Upper lobe of right lung (tissue), 1 donor: ENCODE results near the gene TSPEAR. TPM values are rescaled to one million over a fixed set of nuclear protein-coding genes. Genes with fewer than 3 reads are reported as not detected.

Experiments
- ATAC-seq: fragments of 200-7000 bp; cut with Tn5 transposase; one replicate; pipeline ENCODE4 v1.9.1; 2020; ENCODE audit warnings: mild to moderate bottlenecking, moderate library complexity
- DNase-seq: peaks from one replicate; pipeline ENCODE4 v3.0.0-alpha.2; 2020
- H3K27ac ChIP-seq: fragments of 200-600 bp; one replicate; pipeline ENCODE4 v1.8.0; 2022
- H3K27me3 ChIP-seq: fragments of 200-600 bp; one replicate; pipeline ENCODE4 v1.8.0; 2022; ENCODE audit warnings: mild to moderate bottlenecking
- H3K36me3 ChIP-seq: fragments of 200-600 bp; one replicate; pipeline ENCODE4 v1.8.0; 2022
- H3K4me1 ChIP-seq: fragments of 200-600 bp; one replicate; pipeline ENCODE4 v1.8.0; 2022
- H3K4me3 ChIP-seq: fragments of 200-600 bp; one replicate; pipeline ENCODE4 v1.8.0; 2022; ENCODE audit warnings: mild to moderate bottlenecking
- H3K9me3 ChIP-seq: fragments of 200-600 bp; one replicate; pipeline ENCODE4 v1.8.0; 2022
- intact Hi-C: fragments of 100-400 bp; cut with DNase I; formaldehyde crosslinking; loops from one replicate; pipeline ENCODE4 v1.11.0; 2022
- total RNA-seq: library from RNA; stranded (reverse); fragmentation: NEBNext Ultra II Directional; extraction: Animal tissue kit (Norgen Biotek cat#: 25700); gene quantifications from one replicate; pipeline ENCODE4 v1.2.1, GENCODE V29; 2021
- TF ChIP-seq, protein P1 (sequence below): fragments of 200-600 bp; IDR thresholded peaks from one replicate; pipeline ENCODE4 v1.8.0; 2022; ENCODE audit warnings: antibody characterized with exemption
- donor health status: DM: no; HTN: yes; CAD: no; lungs with severe emphysema.

Gene TSPEAR
- total RNA-seq, 1 donor from 2014 or later = 0.23 TPM

DNA sequence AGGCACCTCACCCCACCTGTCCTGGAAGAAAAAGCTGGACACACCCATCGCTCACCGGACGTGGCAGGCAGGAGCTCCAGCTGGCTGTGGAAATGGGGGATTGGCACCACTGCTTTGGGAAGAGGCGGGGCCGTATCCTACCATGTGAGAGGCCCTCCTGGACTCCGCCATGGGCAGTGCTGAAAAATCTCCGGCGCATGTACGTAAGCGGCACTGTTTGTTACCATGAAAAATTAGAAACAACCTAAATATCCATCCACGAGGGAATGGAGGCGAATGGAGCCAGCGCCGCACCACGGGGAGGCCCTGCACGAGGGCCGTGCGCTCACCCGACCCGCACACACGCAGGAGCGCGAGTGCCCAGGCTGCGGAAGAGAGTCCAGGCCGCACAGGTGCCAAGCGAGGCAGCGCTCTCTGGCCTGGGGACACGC lies 96.4 kb downstream of the TSPEAR start:
- no peaks in the 10 kb centered on the region for H3K36me3 ChIP-seq
- peaks cover 4% of the 10 kb centered on the region for H3K9me3 ChIP-seq
- no peaks in the 10 kb centered on the region for H3K4me1 ChIP-seq
- H3K27ac ChIP-seq = no peak overlapping the region
- no peak overlapping the region for H3K4me3 ChIP-seq
- intact Hi-C loops = no loop called here
- DNase-seq = peak; percentile 59
- no peaks in the 10 kb centered on the region for H3K27me3 ChIP-seq
- TF ChIP-seq, protein P1, sequence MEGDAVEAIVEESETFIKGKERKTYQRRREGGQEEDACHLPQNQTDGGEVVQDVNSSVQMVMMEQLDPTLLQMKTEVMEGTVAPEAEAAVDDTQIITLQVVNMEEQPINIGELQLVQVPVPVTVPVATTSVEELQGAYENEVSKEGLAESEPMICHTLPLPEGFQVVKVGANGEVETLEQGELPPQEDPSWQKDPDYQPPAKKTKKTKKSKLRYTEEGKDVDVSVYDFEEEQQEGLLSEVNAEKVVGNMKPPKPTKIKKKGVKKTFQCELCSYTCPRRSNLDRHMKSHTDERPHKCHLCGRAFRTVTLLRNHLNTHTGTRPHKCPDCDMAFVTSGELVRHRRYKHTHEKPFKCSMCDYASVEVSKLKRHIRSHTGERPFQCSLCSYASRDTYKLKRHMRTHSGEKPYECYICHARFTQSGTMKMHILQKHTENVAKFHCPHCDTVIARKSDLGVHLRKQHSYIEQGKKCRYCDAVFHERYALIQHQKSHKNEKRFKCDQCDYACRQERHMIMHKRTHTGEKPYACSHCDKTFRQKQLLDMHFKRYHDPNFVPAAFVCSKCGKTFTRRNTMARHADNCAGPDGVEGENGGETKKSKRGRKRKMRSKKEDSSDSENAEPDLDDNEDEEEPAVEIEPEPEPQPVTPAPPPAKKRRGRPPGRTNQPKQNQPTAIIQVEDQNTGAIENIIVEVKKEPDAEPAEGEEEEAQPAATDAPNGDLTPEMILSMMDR = no peak
- no peak for ATAC-seq

DNA sequence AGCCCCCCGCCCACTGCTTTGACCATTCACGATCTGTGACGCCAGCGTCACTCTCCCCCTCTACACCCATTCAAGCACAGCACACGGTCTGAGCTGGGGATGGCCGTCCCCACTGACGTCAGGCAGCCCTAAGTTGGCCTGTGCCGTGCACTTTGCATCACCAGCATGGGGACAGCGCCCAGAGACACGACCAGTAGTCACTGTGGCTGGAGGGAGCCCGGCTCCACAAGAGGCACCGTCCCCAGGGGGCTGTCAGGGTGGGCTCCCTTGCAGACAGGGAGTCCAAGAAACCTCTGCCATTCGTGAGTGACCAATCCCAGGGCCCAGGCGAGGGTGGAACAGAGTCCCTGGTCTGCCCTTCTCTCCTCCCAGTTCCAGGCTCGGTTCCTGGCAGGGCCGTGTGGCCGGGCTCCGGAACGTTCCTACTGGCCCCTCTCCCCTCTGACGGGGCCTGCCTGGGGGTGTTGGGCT lies 97.2 kb downstream of the TSPEAR start:
- peaks cover 9% of the 10 kb centered on the region for H3K9me3 ChIP-seq
- intact Hi-C loops = no loop called here
- no peaks in the 10 kb centered on the region for H3K27me3 ChIP-seq
- no peaks in the 10 kb centered on the region for H3K36me3 ChIP-seq
- ATAC-seq (no peak), DNase-seq (peak; percentile 57)
- no peak overlapping the region for H3K27ac ChIP-seq
- TF ChIP-seq, protein P1 = no peak
- no peaks in the 10 kb centered on the region for H3K4me1 ChIP-seq
- no peak overlapping the region for H3K4me3 ChIP-seq

DNA sequence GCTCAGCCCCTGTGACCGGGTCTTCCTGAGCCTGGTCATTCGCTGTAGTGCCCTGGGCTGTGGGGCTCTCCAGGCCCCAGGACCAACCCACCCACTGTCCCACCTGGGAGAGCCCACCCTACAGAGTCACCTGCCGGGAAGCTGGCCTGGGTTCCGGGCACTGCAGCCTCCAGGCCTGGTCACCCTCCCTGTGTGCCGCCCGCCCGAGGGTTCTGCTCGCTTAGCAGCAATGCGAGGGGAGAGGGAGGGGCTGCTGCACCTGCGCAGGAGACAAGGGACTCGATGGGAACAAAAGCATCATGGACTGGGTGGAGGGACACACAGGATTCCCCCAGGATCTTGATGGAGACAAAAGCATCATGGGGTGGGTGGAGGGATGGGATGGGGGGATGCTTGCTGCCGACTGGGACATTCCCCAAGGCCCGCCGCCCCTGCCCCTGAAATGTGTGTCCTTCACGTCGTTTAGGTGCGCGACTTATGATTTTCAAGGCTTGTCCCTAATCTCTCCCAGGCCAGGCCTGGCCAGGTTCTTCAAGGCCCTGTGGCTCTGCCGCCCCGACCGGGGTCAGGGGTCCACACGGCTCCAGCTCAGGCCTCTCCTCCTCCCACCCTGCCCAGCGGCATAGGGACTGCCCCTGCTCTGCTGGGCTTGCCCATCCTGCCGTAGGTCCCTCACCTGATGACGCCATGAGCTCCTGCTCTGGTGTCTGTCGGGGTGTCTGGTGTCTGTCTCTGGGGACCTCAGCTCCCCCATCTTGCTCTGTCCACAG lies 97.8 kb downstream of the TSPEAR start:
- intact Hi-C loops = no loop called here
- no peak overlapping the region for H3K27ac ChIP-seq
- no peak for DNase-seq
- peaks cover 9% of the 10 kb centered on the region for H3K9me3 ChIP-seq
- no peak for ATAC-seq
- H3K27me3 ChIP-seq = no peaks in the 10 kb centered on the region
- TF ChIP-seq, protein P1 = no peak
- no peak overlapping the region for H3K4me3 ChIP-seq
- H3K4me1 ChIP-seq = no peaks in the 10 kb centered on the region
- no peaks in the 10 kb centered on the region for H3K36me3 ChIP-seq

DNA sequence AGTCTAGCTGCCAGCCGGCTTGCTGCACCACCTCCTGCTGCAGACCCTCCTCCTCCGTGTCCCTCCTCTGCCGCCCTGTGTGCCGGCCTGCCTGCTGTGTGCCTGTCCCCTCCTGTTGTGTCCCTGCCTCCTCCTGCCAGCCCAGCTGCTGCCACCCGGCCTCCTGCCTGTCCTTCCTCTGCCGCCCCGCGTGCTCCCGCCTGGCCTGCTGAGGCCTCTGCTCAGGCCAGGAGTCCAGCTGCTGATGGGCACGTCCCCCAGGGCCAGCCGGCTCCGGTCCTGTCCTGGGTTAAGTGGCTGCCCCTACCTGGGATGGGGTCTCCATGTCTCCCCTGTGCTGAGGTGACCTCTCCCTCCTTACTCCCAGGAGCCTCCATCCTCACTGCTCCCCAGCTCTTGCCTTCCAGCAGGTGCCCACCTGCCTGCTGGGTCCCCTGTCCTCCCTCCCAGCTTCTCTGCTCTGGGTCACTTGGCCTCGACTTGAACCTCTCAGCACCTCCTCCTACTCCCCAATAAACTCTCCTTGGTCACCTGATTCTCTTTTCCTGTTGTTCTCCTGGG lies 98.6 kb downstream of the TSPEAR start:
- Histone ChIP-seq H3K36me3 (no peaks in the 10 kb centered on the region), H3K27ac (no peak overlapping the region), H3K9me3 (peaks cover 9% of the 10 kb centered on the region), H3K4me1 (no peaks in the 10 kb centered on the region), H3K27me3 (no peaks in the 10 kb centered on the region), H3K4me3 (no peak overlapping the region)
- ATAC-seq = no peak
- TF ChIP-seq, protein P1 = no peak
- peak; percentile 53 for DNase-seq
- intact Hi-C loops = no loop called here

DNA sequence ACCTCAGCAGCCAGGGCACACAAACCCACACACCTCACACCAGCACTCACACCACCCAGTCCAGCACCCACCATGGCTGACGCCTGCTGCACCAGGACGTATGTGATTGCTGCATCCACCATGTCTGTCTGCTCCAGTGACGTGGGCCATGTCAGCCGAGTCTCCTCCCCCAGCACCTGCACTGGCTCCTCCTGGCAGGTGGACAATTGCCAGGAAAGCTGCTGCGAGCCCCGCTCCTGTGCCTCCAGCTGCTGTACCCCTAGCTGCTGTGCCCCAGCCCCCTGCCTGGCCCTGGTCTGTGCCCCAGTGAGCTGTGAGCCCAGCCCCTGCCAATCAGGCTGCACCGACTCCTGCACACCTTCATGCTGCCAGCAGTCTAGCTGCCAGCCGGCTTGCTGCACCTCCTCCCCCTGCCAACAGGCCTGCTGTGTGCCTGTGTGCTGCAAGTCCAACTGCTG lies 99.3 kb downstream of the TSPEAR start, which contains the start of gene KRTAP10-8:
Gene KRTAP10-8, plus strand, starts transcription at position 51 of the 458 bp plus-strand sequence. Its CDS starts 22 bp downstream, at position 73.
- Histone ChIP-seq H3K4me3 (no peak within 1 kb of the TSS), H3K9me3 (peaks cover 9% of the 10 kb centered on the region), H3K27me3 (no peaks in the 10 kb centered on the region), H3K36me3 (no peaks in the 10 kb centered on the region), H3K4me1 (no peaks in the 10 kb centered on the region), H3K27ac (no peak within 1 kb of the TSS)
- ATAC-seq (no peak), DNase-seq (peak; percentile 60)
- TF ChIP-seq, protein P1 = no peak
- intact Hi-C loops = no loop called here
